SK-N-SH (cell line): ENCODE data around the gene S100A2. TPM values are rescaled to one million over a fixed set of nuclear protein-coding genes. Genes with fewer than 3 reads are reported as not detected.

ENCODE experiments used
- CTCF ChIA-PET: fragments of 300-600, 350-600 bp; formaldehyde crosslinking; extraction: SDS; loops from one replicate; lab custom pipeline; 2021; lab: Yijun Ruan, JAX
- POLR2A ChIA-PET: fragments of 350-600 bp; sonication (Branson Sonifier 250); formaldehyde crosslinking; extraction: SDS; loops from one replicate; lab custom pipeline; 2020; ENCODE audit warnings: antibody characterized with exemption, inconsistent platforms; lab: Yijun Ruan, JAX
- DNase-seq: peaks from one replicate; pipeline ENCODE4 v3.0.0; 2012
- H2AFZ ChIP-seq: fragments of 200-600 bp; sonication (generic); 2 replicates; pipeline ENCODE4 v1.8.1; 2016; ENCODE audit warnings: antibody characterized with exemption, mild to moderate bottlenecking, low read depth
- H3F3A ChIP-seq: fragments of 200-600 bp; sonication (generic); replicated peaks from 2 replicates; pipeline ENCODE3; 2016; ENCODE audit warnings: antibody characterized with exemption, mild to moderate bottlenecking; ENCODE audit not compliant: insufficient read depth
- H3K27ac ChIP-seq, 2 experiments: fragments of 200-500 bp in 1 of 2; fragments of 200-600 bp in 1 of 2; sonication (Bioruptor generic) in 1 of 2; sonication (generic), shearing (Covaris generic) in 1 of 2; 2 replicates each; pipeline versions ENCODE4 v1.5.1 to v1.6.1; 2014 to 2016; ENCODE audit warnings: low read depth in 2 of 2, inconsistent platforms in 1 of 2, low read length in 1 of 2, mild to moderate bottlenecking in 1 of 2, mixed read lengths in 1 of 2
- H3K27me3 ChIP-seq: fragments of 200-600 bp; sonication (generic), shearing (Covaris generic); 2 replicates; pipeline ENCODE4 v1.6.1; 2016; ENCODE audit warnings: mixed run types; ENCODE audit not compliant: insufficient read depth
- H3K36me3 ChIP-seq, 2 experiments: fragments of 200-500 bp in 1 of 2; fragments of 200-600 bp in 1 of 2; sonication (Bioruptor generic) in 1 of 2; sonication (generic) in 1 of 2; replicated peaks in 1 of 2; 2 replicates each; pipeline versions ENCODE3 to v1.5.1; 2014 to 2016; ENCODE audit warnings: low read length in 1 of 2, mild to moderate bottlenecking in 1 of 2; ENCODE audit not compliant: insufficient read depth in 2 of 2, control insufficient read depth in 1 of 2
- H3K4me1 ChIP-seq, 2 experiments: fragments of 200-500 bp in 1 of 2; fragments of 200-600 bp in 1 of 2; sonication (Bioruptor generic) in 1 of 2; sonication (generic), shearing (Covaris generic) in 1 of 2; 2 replicates each; pipeline versions ENCODE4 v1.5.1 to v1.6.1; 2014 to 2016; ENCODE audit warnings: low read depth in 1 of 2, low read length in 1 of 2, mixed run types in 1 of 2; ENCODE audit not compliant: insufficient read depth in 2 of 2, control insufficient read depth in 1 of 2
- H3K4me2 ChIP-seq: fragments of 200-600 bp; sonication (generic), shearing (Covaris generic); 2 replicates; pipeline ENCODE4 v1.6.1; 2017; ENCODE audit warnings: mixed run types
- H3K4me3 ChIP-seq, 2 experiments: fragments of 200-500 bp in 1 of 2; fragments of 200-600 bp in 1 of 2; sonication (Bioruptor generic) in 1 of 2; sonication (generic), shearing (Covaris generic) in 1 of 2; 2 replicates each; pipeline versions ENCODE4 v1.5.1 to v1.8.1; 2014 to 2016; ENCODE audit warnings: low read depth in 2 of 2, inconsistent platforms in 1 of 2, low read length in 1 of 2, mild to moderate bottlenecking in 1 of 2, mixed read lengths in 1 of 2, moderate library complexity in 1 of 2
- H3K79me2 ChIP-seq: fragments of 200-600 bp; sonication (generic); 2 replicates; pipeline ENCODE4 v1.8.1; 2017; ENCODE audit warnings: mild to moderate bottlenecking; ENCODE audit not compliant: insufficient read depth
- H3K9ac ChIP-seq: fragments of 200-600 bp; sonication (generic); 2 replicates; pipeline ENCODE4 v1.6.1; 2017; ENCODE audit warnings: mixed run types
- H3K9me2 ChIP-seq: fragments of 200-600 bp; sonication (generic); 2 replicates; pipeline ENCODE4 v1.6.1; 2017; ENCODE audit warnings: mixed run types
- H3K9me3 ChIP-seq: fragments of 200-600 bp; sonication (generic); 2 replicates; pipeline ENCODE4 v1.6.1; 2017; ENCODE audit warnings: mixed run types, mild to moderate bottlenecking, moderate library complexity
- H4K20me1 ChIP-seq: fragments of 200-600 bp; sonication (generic); 2 replicates; pipeline ENCODE4 v1.6.1; 2017; ENCODE audit warnings: mild to moderate bottlenecking, mixed run types; ENCODE audit not compliant: insufficient read depth
- CTCF ChIP-seq: fragments of 200-600 bp; sonication (generic); IDR thresholded peaks from 2 replicates; pipeline ENCODE4 v1.6.1; 2017; ENCODE audit warnings: antibody characterized with exemption, mild to moderate bottlenecking, moderate library complexity
- EP300 ChIP-seq, 2 experiments: IDR thresholded peaks; 2 replicates each; pipeline versions ENCODE4 v1.4.0 to v1.6.1; 2012; ENCODE audit warnings: borderline replicate concordance in 1 of 2, low read depth in 1 of 2, low read length in 1 of 2
- EZH2phosphoT487 ChIP-seq: fragments of 200-600 bp; sonication (generic); IDR thresholded peaks from 2 replicates; pipeline ENCODE4 v1.6.1; 2017; ENCODE audit warnings: low read depth, mixed run types, mild to moderate bottlenecking, antibody characterized with exemption, moderate library complexity, borderline replicate concordance
- FOXM1 ChIP-seq: IDR thresholded peaks from 2 replicates; pipeline ENCODE4 v1.4.0; 2012; ENCODE audit warnings: low read depth, mild to moderate bottlenecking
- GATA2 ChIP-seq: sonication (generic); formaldehyde crosslinking; IDR thresholded peaks from 2 replicates; pipeline ENCODE4 v1.5.0; 2020; ENCODE audit warnings: mild to moderate bottlenecking, missing genetic modification reagents
- IRF3 ChIP-seq: fragments of 150-350 bp; IDR thresholded peaks from 2 replicates; pipeline ENCODE4 v1.6.1; 2016; ENCODE audit warnings: mild to moderate bottlenecking, low read depth, low read length
- MAX ChIP-seq: IDR thresholded peaks from 2 replicates; pipeline ENCODE4 v1.4.0; 2012; ENCODE audit warnings: low read depth
- MEF2A ChIP-seq: IDR thresholded peaks from 2 replicates; pipeline ENCODE4 v1.4.0; 2012; ENCODE audit warnings: low read depth, borderline replicate concordance
- MXI1 ChIP-seq: IDR thresholded peaks from 2 replicates; pipeline ENCODE4 v1.6.1; 2012; ENCODE audit warnings: mild to moderate bottlenecking, low read depth, low read length, improper control_type of control experiment
- NFIC ChIP-seq: IDR thresholded peaks from 2 replicates; pipeline ENCODE4 v1.4.0; 2012; ENCODE audit warnings: borderline replicate concordance
- NRF1 ChIP-seq: IDR thresholded peaks from 2 replicates; pipeline ENCODE4 v1.6.1; 2012; ENCODE audit warnings: low read depth, mild to moderate bottlenecking, low read length
- POLR2AphosphoS5 ChIP-seq: IDR thresholded peaks from 2 replicates; pipeline ENCODE4 v1.6.1; 2012; ENCODE audit warnings: low read depth, low read length
- RAD21 ChIP-seq: IDR thresholded peaks from 2 replicates; pipeline ENCODE4 v1.6.1; 2012; ENCODE audit warnings: mild to moderate bottlenecking, low read length
- RCOR1 ChIP-seq: fragments of 150-350 bp; IDR thresholded peaks from 2 replicates; pipeline ENCODE4 v1.6.1; 2017; ENCODE audit warnings: antibody characterized with exemption, low read length
- TCF12 ChIP-seq: IDR thresholded peaks from 2 replicates; pipeline ENCODE4 v1.4.0; 2012
- USF1 ChIP-seq: IDR thresholded peaks from 2 replicates; pipeline ENCODE4 v1.4.0; 2012; ENCODE audit warnings: low read depth, borderline replicate concordance
- WGBS: methylation state at CpG from one replicate; pipeline ENCODE4 v1.1.6; 2017; ENCODE audit warnings: low lambda C conversion rate; 5-methylcytosine and 5-hydroxymethylcytosine counted together
- polyA plus RNA-seq, 3 experiments: library from polyadenylated mRNA; depleted of rRNA; stranded (reverse); fragments of >200 nt; gene quantifications; 2 replicates each; pipeline ENCODE4 v1.2.3, GENCODE V29; 2012

S100A2 gene
- polyA plus RNA-seq, 1 of the 3 experiments (the other 2 are of a cell fraction) = 31.4 TPM

- Histone ChIP-seq H3K9me3 (no peaks in the 10 kb centered on the region), H3K36me3 (peaks cover 0 to under 1% of the 10 kb centered on the region in 2 experiments), H4K20me1 (no peaks in the 10 kb centered on the region), H3K4me1 (peaks cover 15 to 25% of the 10 kb centered on the region in 2 experiments; a peak in 3 of 4 replicates), H3K27ac (peak within 1 kb of the TSS in 1 of 2 experiments; percentile 9; a peak in 1 of 4 replicates), H3K4me2 (peak within 1 kb of the TSS; percentile 67), H3K27me3 (no peaks in the 10 kb centered on the region), H3F3A (peaks cover 9% of the 10 kb centered on the region), H3K4me3 (peak within 1 kb of the TSS; percentile 49 to 51), H3K9me2 (no peaks in the 10 kb centered on the region), H3K79me2 (peaks cover 37% of the 10 kb centered on the region), H2AFZ (no peak within 1 kb of the TSS), H3K9ac (peak within 1 kb of the TSS; percentile 67)
- POLR2A ChIA-PET = no interaction called here
- 68% methylated on average over 7 of the region's 9 CpGs for WGBS
- CTCF ChIA-PET = interaction anchor here (2.0 to 6.4 kb wide), 4 partner anchors 10 to 102 kb away, joined by 10 to 62 read pairs (median 11); partner anchors contain the start of genes S100A1 and S100A13
- DNase-seq = no peak
- no peak for TF ChIP-seq NRF1
- no peak for TF ChIP-seq CTCF
- TF ChIP-seq FOXM1 = no peak
- no peak for TF ChIP-seq POLR2AphosphoS5
- no peak for TF ChIP-seq IRF3
- TF ChIP-seq GATA2 = no peak
- no peak for TF ChIP-seq RAD21
- TF ChIP-seq MEF2A = no peak
- TF ChIP-seq MXI1 = no peak
- TF ChIP-seq USF1 = no peak
- no peak for TF ChIP-seq NFIC
- TF ChIP-seq EZH2phosphoT487 = no peak
- no peak for TF ChIP-seq MAX
- no peak for TF ChIP-seq EP300 (IDR thresholded peaks at IDR 0.05; ENCODE audit: borderline replicate concordance in 1 of 2, low read depth in 1 of 2, low read length in 1 of 2)
- TF ChIP-seq TCF12 = no peak
- no peak for TF ChIP-seq RCOR1
These were observed 47.2 kb upstream of the S100A2 start, which contains the start of gene S100A16 for GRCh38 chr1:153612755-153613331. TSS of gene S100A16 (minus strand) at chr1:153613137. CDS start at chr1:153608151, 4,986 bp downstream.
